Natural killer cell (primary cell): Measurements from ENCODE around the gene NT5DC4. TPM values are rescaled to one million over a fixed set of nuclear protein-coding genes. Genes with fewer than 3 reads are reported as not detected.

Experiments used
- ATAC-seq, 3 donors: fragments of 150-1000 bp in 2 of 3; fragments of 200-7000 bp in 1 of 3; cut with Tn5 transposase; 1 replicate in 1 of 3; 2 replicates in 2 of 3; pipeline ENCODE4 v1.10.0; 2021; ENCODE audit warnings: mild to moderate bottlenecking in 2 of 3, moderate library complexity in 2 of 3
- DNase-seq, 2 donors: peaks; one replicate each; pipeline versions ENCODE4 v3.0.0 to v3.0.0-alpha.2; 2013 to 2021; ENCODE audit warnings: mixed read lengths in 1 of 2
- H3K27ac ChIP-seq: one replicate; pipeline ENCODE4 v1.5.1; 2013; ENCODE audit warnings: mild to moderate bottlenecking, low read length
- H3K27me3 ChIP-seq: one replicate; pipeline ENCODE4 v1.6.1; 2013; ENCODE audit warnings: low read length; ENCODE audit not compliant: control insufficient read depth, insufficient read depth
- H3K36me3 ChIP-seq: one replicate; pipeline ENCODE4 v1.6.1; 2013; ENCODE audit warnings: low read length; ENCODE audit not compliant: control insufficient read depth, insufficient read depth
- H3K4me1 ChIP-seq: one replicate; pipeline ENCODE4 v1.6.1; 2013; ENCODE audit warnings: low read length; ENCODE audit not compliant: control insufficient read depth, insufficient read depth
- H3K4me3 ChIP-seq: one replicate; pipeline ENCODE4 v1.5.1; 2013; ENCODE audit warnings: low read length
- H3K9me3 ChIP-seq: one replicate; pipeline ENCODE4 v1.6.1; 2013; ENCODE audit warnings: low read length; ENCODE audit not compliant: control insufficient read depth, insufficient read depth
- H3K27ac Mint-ChIP-seq, 2 donors: one replicate each; pipeline ENCODE4 v1.8.0; 2022; ENCODE audit warnings: mild to moderate bottlenecking in 2 of 2, mixed read lengths in 2 of 2, moderate library complexity in 1 of 2
- H3K27me3 Mint-ChIP-seq, 2 donors: one replicate each; pipeline ENCODE4 v1.8.0; 2022; ENCODE audit warnings: low read depth in 2 of 2, mixed read lengths in 2 of 2
- H3K36me3 Mint-ChIP-seq: one replicate; pipeline ENCODE4 v1.8.0; 2022; ENCODE audit warnings: mixed read lengths
- H3K4me1 Mint-ChIP-seq, 2 donors: one replicate each; pipeline ENCODE4 v1.8.0; 2022; ENCODE audit warnings: mixed read lengths in 2 of 2
- H3K4me3 Mint-ChIP-seq: one replicate; pipeline ENCODE4 v1.8.0; 2022; ENCODE audit warnings: mild to moderate bottlenecking, moderate library complexity, mixed read lengths
- H3K9me3 Mint-ChIP-seq, 2 donors: one replicate each; pipeline ENCODE4 v1.8.0; 2022; ENCODE audit warnings: mixed read lengths in 2 of 2
- CTCF ChIP-seq: fragments of 200-600 bp; IDR thresholded peaks from one replicate; pipeline ENCODE4 v1.8.0; 2022; ENCODE audit warnings: antibody characterized with exemption
- WGBS: methylation state at CpG from one replicate; pipeline ENCODE4 v1.1.7; 2013; ENCODE audit warnings: missing lambda C conversion rate; ENCODE audit not compliant: insufficient coverage; 5-methylcytosine and 5-hydroxymethylcytosine counted together
- intact Hi-C: fragments of 100-400 bp; cut with micrococcal nuclease; formaldehyde crosslinking; loops from one replicate; pipeline ENCODE4 v1.14.2; 2022
- total RNA-seq, 4 donors: library from RNA; stranded (reverse); fragments of 120-200 nt in 1 of 4; gene quantifications; one replicate each; pipeline versions ENCODE4 v1.2.3 to v1.2.4, GENCODE V29; 2013 to 2022

The NT5DC4 gene
- total RNA-seq, 3 donors from 2014 or later (not counting 1 experiment from before 2014, with no cell fraction given), result 0.45 to 2.0 TPM; not detected in 1

GRCh38 chr2:112772911-112773475 lies 52.2 kb downstream of the NT5DC4 start:
- DNase-seq (no peak), ATAC-seq (no peak)
- intact Hi-C loops, result no loop called here
- no peaks in the 10 kb centered on the region for H3K9me3 ChIP-seq
- H3K4me1 Mint-ChIP-seq, result peaks cover 29 to 31% of the 10 kb centered on the region in 2 donors
- H3K4me1 ChIP-seq, result peaks cover 10% of the 10 kb centered on the region
- no peak overlapping the region for H3K4me3 ChIP-seq
- no peaks in the 10 kb centered on the region for H3K36me3 Mint-ChIP-seq
- H3K27me3 Mint-ChIP-seq, result no peaks in the 10 kb centered on the region
- no peaks in the 10 kb centered on the region for H3K27me3 ChIP-seq
- no peaks in the 10 kb centered on the region for H3K9me3 Mint-ChIP-seq
- H3K27ac ChIP-seq, result no peak overlapping the region
- H3K27ac Mint-ChIP-seq, result no peak overlapping the region
- H3K36me3 ChIP-seq, result no peaks in the 10 kb centered on the region
- no peak overlapping the region for H3K4me3 Mint-ChIP-seq
- WGBS, result 70% methylated on average over 2 of the region's 2 CpGs
- TF ChIP-seq CTCF, result no peak

DNA sequence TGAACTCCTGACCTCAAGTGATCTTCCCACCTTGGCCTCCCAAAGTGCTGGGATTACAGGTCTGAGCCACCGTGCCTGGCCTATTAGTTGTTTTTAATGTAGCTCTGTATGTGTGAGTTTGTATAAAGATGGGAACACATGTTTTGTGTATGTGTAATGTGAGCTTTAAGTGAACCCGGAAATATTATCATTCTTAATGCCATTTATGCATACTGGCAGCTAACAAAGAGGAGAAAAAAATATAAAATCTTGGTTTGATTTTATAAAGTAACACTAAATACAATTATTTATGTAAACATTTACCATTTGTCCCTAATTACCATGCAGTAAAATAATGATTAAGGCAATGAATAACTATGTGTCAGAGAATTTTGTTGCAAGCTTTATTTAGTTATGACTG lies 52.7 kb downstream of the NT5DC4 start:
- 100% methylated on average over 1 of the region's 2 CpGs for WGBS
- Mint-ChIP-seq H3K9me3 (no peaks in the 10 kb centered on the region), H3K27ac (no peak overlapping the region), H3K27me3 (no peaks in the 10 kb centered on the region), H3K4me1 (peaks cover 25 to 26% of the 10 kb centered on the region in 2 donors), H3K4me3 (no peak overlapping the region), H3K36me3 (no peaks in the 10 kb centered on the region)
- no peak overlapping the region for H3K4me3 ChIP-seq
- H3K4me1 ChIP-seq, result peaks cover 10% of the 10 kb centered on the region
- H3K27me3 ChIP-seq, result no peaks in the 10 kb centered on the region
- H3K36me3 ChIP-seq, result no peaks in the 10 kb centered on the region
- H3K9me3 ChIP-seq, result no peaks in the 10 kb centered on the region
- ATAC-seq (no peak), DNase-seq (no peak)
- TF ChIP-seq CTCF, result no peak
- intact Hi-C loops, result no loop called here
- H3K27ac ChIP-seq, result no peak overlapping the region

DNA sequence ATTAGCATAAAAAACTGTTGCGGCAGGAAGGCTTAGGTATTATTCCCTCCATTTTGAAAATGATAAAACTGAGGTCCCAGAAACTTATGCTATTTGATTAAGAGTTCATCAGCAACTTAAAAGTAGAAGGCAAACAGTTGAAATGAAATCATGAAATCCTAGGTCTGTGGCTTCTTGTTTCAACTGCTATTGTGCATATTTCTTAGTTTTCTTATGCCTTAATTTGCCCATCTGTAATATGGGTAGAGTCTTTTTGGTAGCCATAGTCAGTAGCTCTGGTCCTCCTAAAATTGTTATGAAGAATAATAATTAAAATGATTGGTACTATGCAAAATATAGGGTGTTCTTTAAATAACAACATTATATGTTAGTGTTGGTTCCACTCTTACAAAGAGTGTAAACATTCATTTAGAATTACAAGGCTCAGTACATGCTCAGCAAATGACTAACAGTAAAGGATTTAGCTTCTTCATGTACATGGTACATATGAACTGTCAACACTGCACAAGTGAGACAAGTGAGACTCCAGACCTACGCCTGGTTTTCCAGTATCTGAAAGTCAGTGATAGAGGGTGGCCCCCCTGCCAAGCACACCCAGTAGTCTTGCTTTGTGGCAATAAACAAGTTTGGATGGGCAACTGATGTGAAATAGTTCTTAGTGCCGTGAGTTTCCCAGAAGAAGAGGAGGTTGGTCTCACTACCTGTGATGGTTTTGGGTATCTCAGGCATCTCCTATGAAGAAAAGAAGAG lies 53.9 kb downstream of the NT5DC4 start:
- ATAC-seq, result no peak
- H3K27ac ChIP-seq, result no peak overlapping the region
- intact Hi-C loops, result no loop called here

More for the DNA sequence above, 53.9 kb downstream of the NT5DC4 start:
- H3K4me1 Mint-ChIP-seq, result peaks cover 19 to 20% of the 10 kb centered on the region in 2 donors
- H3K27me3 ChIP-seq, result no peaks in the 10 kb centered on the region
- H3K4me1 ChIP-seq, result peaks cover 10% of the 10 kb centered on the region
- 97% methylated on average over 3 of the region's 3 CpGs for WGBS
- no peak for TF ChIP-seq CTCF
- H3K4me3 Mint-ChIP-seq, result no peak overlapping the region
- DNase-seq, result no peak
- no peaks in the 10 kb centered on the region for H3K27me3 Mint-ChIP-seq
- H3K27ac Mint-ChIP-seq, result peak overlapping the region; percentile 11 to 62
- no peaks in the 10 kb centered on the region for H3K36me3 Mint-ChIP-seq
- H3K4me3 ChIP-seq, result no peak overlapping the region
- no peaks in the 10 kb centered on the region for H3K36me3 ChIP-seq
- no peaks in the 10 kb centered on the region for H3K9me3 Mint-ChIP-seq
- H3K9me3 ChIP-seq, result no peaks in the 10 kb centered on the region
